ENCODE data around the gene PRRG2.

The PRRG2 gene

DNA sequence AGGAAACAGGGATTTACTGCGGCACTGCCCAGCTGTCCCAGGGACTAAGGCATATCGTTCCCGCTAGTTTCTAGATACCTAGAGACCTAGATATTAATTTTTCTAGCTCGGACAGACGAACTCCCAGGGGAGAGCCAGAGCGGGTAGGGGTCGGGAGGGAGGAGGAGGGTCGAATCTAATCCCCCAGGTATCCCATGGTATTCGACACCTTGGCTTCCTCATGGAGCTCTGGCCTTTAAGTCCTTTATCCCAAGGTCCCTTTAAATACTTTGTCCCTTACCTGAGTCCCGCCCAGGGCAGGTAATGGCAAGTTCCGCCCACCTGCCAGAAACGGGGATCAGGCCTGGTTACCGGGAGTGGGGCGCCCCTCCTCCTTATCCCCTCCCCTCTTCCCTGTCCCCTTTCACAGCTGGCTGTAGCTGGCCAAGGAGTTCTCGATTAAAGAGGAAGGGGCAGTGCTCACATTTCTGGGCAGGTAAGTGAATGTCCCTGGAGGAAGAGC is at the start of gene PRRG2:
PRRG2 (plus strand) TSS at position 310 of the 502 bp plus-strand sequence. CDS start 1,904 bp downstream, outside the sequence.
- no peak for DNase-seq (ENCODE audit: low read depth in 3 of 3)

DNA sequence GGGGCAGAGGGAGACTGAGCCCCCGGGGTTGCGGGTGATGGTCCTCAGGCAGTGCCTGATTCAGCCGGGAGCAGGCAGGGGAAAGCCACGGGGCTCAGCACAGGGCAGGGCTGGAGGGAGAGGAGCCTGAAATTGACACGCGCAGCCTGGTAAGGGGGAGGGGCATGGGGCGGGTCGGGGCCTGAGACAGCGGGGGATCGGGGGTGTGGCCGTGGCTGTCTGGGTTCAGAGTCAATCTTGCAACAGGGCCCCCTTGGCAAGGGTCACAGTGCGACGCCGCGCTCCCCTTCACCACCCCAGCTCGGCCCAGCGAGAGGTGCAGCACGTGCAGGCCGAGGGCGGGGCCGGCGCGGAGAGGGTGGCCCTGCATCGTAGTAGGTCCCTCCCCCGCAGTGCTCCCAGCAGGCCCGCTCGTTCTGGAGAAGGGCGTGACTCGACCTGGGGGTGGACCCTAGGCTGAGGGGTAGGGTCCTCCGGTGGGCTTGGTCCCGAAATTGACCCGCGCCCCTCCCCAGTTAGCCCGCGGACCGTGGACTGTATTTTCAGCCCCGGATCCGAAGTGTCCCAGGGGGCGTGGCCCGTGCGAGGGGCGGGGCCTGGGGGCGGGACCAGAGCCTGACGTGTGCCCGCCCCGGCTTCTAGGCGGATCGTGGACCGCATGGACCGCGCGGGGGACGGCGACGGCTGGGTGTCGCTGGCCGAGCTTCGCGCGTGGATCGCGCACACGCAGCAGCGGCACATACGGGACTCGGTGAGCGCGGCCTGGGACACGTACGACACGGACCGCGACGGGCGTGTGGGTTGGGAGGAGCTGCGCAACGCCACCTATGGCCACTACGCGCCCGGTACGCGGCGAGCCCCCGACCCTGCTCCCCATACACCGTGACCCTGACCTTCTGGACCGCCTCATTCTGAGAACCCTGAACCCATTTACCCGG is 47.3 kb upstream of the PRRG2 start:
- DNase-seq (ENCODE audit: low read depth in 3 of 3) = peak; percentile 58 to 84 (median 63)

GRCh38 chr19:49534632-49535385 is 46.3 kb upstream of the PRRG2 start:
- DNase-seq (ENCODE audit: low read depth in 3 of 3) = no peak

GRCh38 chr19:49536921-49537462 is 44.1 kb upstream of the PRRG2 start:
- no peak for DNase-seq (ENCODE audit: low read depth in 3 of 3)

DNA sequence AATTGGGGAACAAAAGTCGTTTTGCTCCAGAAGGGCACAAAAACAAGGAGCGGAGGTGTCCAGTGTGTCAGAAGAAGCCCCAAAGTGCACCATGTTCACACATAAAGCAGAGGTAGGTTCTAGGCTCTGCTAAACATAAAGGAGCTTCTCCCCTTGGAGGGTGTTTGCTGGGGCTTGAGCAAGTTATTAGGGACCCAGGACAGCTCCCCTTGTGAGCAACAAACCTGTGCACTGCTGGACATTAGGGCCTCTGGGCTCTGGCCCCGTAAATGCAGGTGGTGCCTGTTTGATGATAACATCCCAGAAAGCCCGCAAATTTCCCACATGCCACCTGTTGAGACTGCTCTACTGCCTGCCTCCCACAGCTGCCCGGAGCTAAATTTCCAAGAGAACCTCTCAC is 42.5 kb upstream of the PRRG2 start:
- DNase-seq (ENCODE audit: low read depth in 3 of 3) = no peak

- no peak for DNase-seq (ENCODE audit: low read depth in 3 of 3)
Observed at GRCh38 chr19:49539192-49539952, 41.7 kb upstream of the PRRG2 start.

GRCh38 chr19:49541914-49542313 is 39.2 kb upstream of the PRRG2 start:
- DNase-seq (ENCODE audit: low read depth in 3 of 3) = no peak

DNA sequence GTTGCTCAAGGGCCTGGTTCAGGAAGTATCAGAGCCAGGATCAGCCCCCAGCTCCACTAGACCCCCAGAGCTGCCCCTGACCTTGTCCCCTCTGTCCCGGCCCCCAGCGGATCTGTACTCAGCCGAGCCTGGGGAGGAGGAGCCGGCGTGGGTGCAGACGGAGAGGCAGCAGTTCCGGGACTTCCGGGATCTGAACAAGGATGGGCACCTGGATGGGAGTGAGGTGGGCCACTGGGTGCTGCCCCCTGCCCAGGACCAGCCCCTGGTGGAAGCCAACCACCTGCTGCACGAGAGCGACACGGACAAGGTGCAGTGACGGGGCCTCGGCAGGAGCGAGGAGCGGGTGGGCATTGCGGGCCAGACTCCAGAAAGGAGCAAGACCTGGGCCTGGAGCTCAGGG is 38.7 kb upstream of the PRRG2 start:
- DNase-seq (ENCODE audit: low read depth in 3 of 3) = no peak

DNA sequence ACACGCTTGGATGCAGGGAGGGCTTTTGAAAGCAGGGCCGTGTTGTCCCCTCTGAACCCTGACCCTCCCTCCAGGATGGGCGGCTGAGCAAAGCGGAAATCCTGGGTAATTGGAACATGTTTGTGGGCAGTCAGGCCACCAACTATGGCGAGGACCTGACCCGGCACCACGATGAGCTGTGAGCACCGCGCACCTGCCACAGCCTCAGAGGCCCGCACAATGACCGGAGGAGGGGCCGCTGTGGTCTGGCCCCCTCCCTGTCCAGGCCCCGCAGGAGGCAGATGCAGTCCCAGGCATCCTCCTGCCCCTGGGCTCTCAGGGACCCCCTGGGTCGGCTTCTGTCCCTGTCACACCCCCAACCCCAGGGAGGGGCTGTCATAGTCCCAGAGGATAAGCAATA is 38.1 kb upstream of the PRRG2 start:
- no peak for DNase-seq (ENCODE audit: low read depth in 3 of 3)

- DNase-seq (ENCODE audit: low read depth in 3 of 3) = no peak
Observed at GRCh38 chr19:49544154-49544553, 37.0 kb upstream of the PRRG2 start.

DNA sequence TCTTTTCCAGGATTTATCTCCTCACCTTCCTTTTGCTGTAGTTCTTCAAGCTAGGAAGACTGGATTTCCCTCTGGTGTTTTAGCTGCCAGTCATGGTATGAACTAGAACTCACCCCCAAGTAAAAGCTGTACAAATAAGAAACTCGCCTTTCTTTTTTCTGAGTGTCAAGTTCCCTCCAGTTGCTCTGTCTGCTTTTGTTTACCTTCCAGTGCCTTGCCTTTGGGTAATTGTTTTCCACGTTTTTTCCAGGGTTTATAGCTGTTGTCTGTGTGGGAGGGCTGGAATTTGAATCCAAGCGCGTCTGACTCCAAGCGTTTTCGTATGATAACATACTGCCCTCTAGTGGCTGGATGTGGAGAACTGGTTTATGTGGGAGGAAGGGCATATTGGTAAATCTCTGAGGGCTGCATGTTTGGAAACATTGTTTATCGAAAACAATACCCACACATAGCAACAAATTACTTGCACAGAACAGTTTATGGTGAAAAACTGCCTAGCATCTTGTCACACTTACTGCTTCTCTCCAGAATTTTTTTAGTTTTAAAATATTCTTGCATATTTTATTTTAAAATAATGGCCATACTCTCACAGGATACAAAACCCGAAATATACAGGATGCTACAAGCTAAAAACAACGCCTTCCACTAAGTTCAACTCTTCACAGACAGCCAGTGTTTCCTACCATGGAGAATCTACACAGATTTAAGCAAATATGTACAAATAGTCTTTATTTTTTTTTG is 34.1 kb upstream of the PRRG2 start:
- DNase-seq (ENCODE audit: low read depth in 3 of 3) = peak in 1 of 3 donors; percentile 56

GRCh38 chr19:49549045-49549444 is 32.1 kb upstream of the PRRG2 start:
- DNase-seq (ENCODE audit: low read depth in 3 of 3) = no peak

DNA sequence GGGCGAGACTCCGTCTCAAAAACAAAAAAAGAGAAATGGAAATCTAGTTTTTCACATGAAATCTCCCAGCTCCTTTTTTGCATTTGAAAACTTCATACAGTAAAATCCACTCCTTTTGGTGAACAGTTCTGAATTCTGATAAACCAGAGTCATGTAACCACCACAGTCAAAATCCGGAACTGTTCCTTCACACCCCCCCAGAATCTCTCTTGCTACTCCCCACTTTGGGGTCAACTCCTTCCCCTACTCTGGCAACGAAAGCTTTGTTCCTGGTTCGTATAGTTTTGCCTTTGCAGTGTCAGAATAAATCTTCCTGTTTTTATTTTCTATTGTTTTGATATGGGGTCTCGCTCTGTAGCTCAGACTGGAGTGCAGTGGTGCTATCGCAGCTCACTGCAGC is 29.6 kb upstream of the PRRG2 start:
- DNase-seq (ENCODE audit: low read depth in 3 of 3) = no peak

GRCh38 chr19:49552749-49553148 is 28.4 kb upstream of the PRRG2 start:
- no peak for DNase-seq (ENCODE audit: low read depth in 3 of 3)

DNA sequence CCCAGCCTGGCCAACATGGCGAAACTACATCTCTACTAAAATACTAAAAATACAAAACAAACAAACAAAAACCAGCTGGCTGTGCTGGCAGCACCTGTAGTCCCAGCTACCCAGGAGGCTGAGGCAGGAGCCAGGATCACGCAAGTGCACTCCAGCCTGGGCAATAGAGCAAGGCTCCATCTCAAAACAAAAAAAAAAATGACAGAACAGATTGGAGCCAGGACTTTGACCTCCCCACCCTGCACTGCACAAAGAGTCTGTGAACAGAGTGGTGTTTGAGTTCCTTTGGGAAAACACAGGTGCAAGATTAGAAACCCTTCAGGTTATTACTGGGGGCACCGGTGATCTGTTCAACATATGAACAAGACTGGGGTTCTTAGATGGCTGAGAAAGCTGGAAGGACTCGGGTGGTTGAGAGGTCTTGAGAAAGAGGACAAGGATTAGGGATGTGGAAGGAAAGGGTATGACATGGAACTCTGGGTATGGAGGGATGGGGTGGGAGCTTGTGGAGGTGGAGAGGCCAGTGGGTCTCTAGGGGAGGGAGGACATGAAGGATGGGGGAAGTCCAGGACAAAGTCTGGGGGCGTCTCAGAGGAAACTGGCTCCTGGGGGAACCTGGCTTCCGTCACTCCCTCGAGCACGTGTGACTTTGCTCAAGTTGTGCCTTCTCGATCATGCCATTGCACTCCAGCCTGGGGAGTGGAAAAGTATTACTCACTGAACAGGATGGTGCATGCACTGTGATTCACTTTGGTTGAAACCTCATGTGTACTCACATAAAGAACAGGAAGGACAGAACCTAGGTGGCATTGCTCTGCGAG is 27.5 kb upstream of the PRRG2 start:
- DNase-seq (ENCODE audit: low read depth in 3 of 3) = peak in 1 of 3 donors; percentile 56

DNA sequence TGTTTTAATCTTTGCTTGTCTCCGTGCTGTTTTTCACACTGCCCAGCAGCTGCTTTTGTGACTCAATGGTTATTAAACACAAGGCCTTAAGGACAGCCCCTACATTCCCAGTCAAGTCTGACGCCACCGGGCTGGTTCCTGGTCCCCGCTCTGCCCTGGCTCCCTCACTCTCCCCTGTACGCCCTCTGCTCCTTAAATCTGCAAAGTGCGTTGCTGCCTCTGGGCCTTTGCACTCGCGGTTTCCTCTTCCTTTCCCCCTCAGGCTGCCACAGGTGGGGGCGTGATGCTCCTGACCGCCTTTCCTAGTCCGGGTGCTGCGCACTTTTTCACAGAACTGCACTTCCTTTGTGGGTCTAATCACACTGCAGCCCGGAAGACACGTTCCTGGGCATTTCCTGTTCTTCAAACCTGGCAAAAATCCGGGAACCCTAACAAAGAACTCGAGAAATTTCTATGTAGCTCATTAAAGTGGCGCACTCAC is 26.4 kb upstream of the PRRG2 start:
- no peak for DNase-seq (ENCODE audit: low read depth in 3 of 3)

DNA sequence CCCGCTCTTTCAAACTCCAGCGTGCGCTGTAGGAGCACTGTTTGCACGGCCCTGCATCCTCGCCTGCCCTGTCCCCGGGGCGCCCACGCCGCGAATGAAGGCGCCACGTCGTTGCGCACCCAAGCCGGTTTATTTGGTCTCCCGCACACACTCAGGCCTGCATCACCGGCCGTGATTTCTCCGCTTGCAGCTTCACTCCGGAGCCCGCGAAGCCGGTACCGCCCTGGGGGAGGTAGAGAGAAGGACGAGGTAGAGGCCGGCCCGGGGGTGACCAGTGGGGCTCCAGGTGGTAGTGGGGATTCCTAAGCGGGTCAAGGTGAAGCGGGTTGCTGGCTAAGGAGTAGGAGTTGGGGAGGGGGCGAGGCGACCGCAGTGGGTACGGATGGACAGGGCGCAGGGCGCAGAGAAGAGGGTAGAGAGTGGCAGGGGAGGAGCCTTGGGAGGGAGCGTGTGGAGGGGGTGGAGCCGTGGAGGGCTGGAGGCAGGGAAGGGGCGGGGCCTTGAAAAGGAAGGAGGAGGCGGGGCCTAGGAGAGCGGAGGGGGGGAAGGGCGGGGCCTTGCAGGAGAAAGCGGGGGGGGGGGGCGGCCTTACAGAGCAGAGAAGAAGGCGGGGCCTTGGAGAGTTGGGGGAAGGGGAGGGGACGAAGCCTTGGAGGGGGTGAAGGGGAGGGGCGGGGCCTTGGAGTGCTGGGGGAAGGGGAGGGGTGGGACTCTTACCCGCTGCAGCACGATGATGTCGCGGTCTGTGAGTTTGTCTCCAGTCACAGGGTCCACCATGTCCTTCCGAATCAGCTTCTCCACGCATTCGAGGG is 25.3 kb upstream of the PRRG2 start:
- peak; percentile 60 to 83 (median 77) for DNase-seq (ENCODE audit: low read depth in 3 of 3)

DNA sequence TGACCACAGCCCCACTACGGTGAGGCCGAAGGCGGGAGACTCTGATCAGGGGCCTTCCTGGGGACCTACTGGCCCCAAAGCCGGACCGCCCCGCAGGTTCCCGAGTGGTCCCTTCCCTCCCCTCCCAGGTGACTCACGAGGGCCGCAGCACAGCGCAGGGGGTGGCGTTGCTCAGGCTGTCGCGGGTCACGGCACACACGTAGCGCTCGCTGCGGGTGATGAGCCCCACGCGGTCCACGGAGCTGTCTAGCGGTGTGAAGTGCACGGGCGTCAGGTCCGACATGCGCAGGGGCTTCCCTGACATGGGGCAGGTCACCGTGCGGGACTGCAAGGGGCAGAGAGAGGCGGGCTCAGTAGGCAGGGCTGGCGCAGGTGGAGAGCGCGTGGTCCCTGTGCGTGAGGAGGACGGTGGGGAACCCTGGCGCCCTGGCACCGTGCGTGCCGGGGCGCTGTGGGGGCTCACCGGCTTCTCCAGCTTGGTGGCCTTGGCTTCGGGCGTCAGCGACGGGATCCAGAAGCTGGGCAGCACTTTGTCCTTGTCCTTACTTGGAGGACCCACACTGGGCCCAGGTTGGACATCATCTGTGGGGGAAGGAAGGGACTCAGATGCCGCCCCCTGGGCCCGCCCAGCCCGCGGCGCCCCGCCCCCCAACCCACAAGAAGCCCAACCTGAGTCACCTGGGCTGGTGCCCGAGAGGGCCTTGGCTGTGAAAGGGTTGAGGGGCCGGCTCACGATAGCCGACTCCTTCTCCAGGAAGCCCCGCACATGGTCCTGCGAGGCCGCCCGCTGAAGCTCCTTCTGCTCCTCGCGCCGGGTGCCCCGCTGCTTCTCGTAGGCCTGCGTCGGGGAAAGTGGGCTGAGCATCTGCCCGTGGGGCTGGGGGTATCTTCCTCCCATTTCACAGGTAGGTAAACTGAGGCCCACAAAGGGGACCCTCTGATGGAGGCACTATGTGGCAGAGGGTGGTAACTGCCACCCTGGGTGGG is 24.4 kb upstream of the PRRG2 start:
- DNase-seq (ENCODE audit: low read depth in 3 of 3) = no peak

Measured in stimulated activated CD4-positive, alpha-beta T cell treated with anti-CD3 and anti-CD28 coated beads, TNF-alpha, amount 100 ng/mL, for 48 hours (primary cell).